ENCODE results near the gene CYP19A1. TPM values are rescaled to one million over a fixed set of nuclear protein-coding genes. Genes with fewer than 3 reads are reported as not detected.

Gene CYP19A1
- polyA plus RNA-seq, 1 donor = 8.3 TPM

DNA sequence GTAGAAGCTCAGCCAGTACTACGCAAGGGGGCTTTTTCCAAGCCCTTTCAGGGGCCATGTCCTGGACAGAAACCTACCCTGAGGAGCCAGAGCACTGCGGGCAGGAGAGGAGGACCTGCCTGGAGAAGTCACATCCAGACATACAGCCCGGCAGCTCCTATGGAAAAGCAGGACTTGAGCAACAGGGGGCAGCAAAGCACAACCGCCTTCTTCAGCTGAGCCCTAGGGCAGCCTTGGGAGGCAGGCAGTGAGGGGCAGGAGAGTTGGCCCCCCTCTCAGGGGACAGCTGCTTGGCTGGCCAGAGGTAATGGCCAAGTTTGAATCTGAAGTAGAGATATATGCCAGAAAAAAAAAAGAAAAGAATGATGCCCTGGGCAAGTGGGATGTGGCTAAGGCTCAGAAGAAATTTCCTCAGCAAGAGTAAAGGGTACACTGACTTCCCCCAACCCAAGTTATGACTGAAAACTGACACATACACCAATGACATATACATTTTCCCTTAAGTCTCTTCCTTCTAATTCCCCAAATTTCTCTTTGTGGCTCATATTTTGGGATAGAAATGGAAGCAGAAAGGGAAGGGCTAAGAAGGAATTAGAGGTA lies 56.9 kb downstream of the CYP19A1 start:
- no peaks in the 10 kb centered on the region for H3K36me3 ChIP-seq (ENCODE audit: control insufficient read depth, insufficient read depth, low read length)
- no peaks in the 10 kb centered on the region for H3K9me3 ChIP-seq (ENCODE audit: control insufficient read depth, low read depth, low read length)
- DNase-seq = peak in 1 of 2 donors; percentile 41
- no peak overlapping the region for H3K27ac ChIP-seq (ENCODE audit: low read length)
- peaks cover 3% of the 10 kb centered on the region for H3K27me3 ChIP-seq (ENCODE audit: control insufficient read depth, insufficient read depth, low read length)
- no peak overlapping the region for H3K4me3 ChIP-seq (ENCODE audit: low read length)
- 100% methylated on average over 1 of the region's 4 CpGs for WGBS (ENCODE audit: insufficient coverage, low lambda C conversion rate)
- H3K4me1 ChIP-seq (ENCODE audit: control insufficient read depth, insufficient read depth, low read length) = peaks cover 1% of the 10 kb centered on the region

- Histone ChIP-seq H3K27me3 (ENCODE audit: control insufficient read depth, insufficient read depth, low read length) (peaks cover 3% of the 10 kb centered on the region), H3K4me1 (ENCODE audit: control insufficient read depth, insufficient read depth, low read length) (no peaks in the 10 kb centered on the region), H3K9me3 (ENCODE audit: control insufficient read depth, low read depth, low read length) (no peaks in the 10 kb centered on the region), H3K4me3 (ENCODE audit: low read length) (no peak overlapping the region), H3K27ac (ENCODE audit: low read length) (no peak overlapping the region), H3K36me3 (ENCODE audit: control insufficient read depth, insufficient read depth, low read length) (no peaks in the 10 kb centered on the region)
- no peak for DNase-seq
- no CpG with 5 or more reads among the region's 4 CpGs for WGBS (ENCODE audit: insufficient coverage, low lambda C conversion rate)
Observed at GRCh38 chr15:51280838-51281237, 57.6 kb downstream of the CYP19A1 start.

- no peaks in the 10 kb centered on the region for H3K4me1 ChIP-seq (ENCODE audit: control insufficient read depth, insufficient read depth, low read length)
- H3K9me3 ChIP-seq (ENCODE audit: control insufficient read depth, low read depth, low read length) = no peaks in the 10 kb centered on the region
- 100% methylated on average over 1 of the region's 1 CpG for WGBS (ENCODE audit: insufficient coverage, low lambda C conversion rate)
- no peaks in the 10 kb centered on the region for H3K36me3 ChIP-seq (ENCODE audit: control insufficient read depth, insufficient read depth, low read length)
- no peak overlapping the region for H3K4me3 ChIP-seq (ENCODE audit: low read length)
- peaks cover 7% of the 10 kb centered on the region for H3K27me3 ChIP-seq (ENCODE audit: control insufficient read depth, insufficient read depth, low read length)
- H3K27ac ChIP-seq (ENCODE audit: low read length) = no peak overlapping the region
- DNase-seq = no peak
Observed at GRCh38 chr15:51279391-51279790, 59.0 kb downstream of the CYP19A1 start.

- Histone ChIP-seq H3K4me1 (ENCODE audit: control insufficient read depth, insufficient read depth, low read length) (no peaks in the 10 kb centered on the region), H3K27me3 (ENCODE audit: control insufficient read depth, insufficient read depth, low read length) (peaks cover 13% of the 10 kb centered on the region), H3K27ac (ENCODE audit: low read length) (no peak overlapping the region), H3K9me3 (ENCODE audit: control insufficient read depth, low read depth, low read length) (no peaks in the 10 kb centered on the region), H3K4me3 (ENCODE audit: low read length) (no peak overlapping the region), H3K36me3 (ENCODE audit: control insufficient read depth, insufficient read depth, low read length) (no peaks in the 10 kb centered on the region)
- DNase-seq = no peak
- 80% methylated on average over 2 of the region's 3 CpGs for WGBS (ENCODE audit: insufficient coverage, low lambda C conversion rate)
Observed at GRCh38 chr15:51277101-51277500, 61.3 kb downstream of the CYP19A1 start.

- WGBS (ENCODE audit: insufficient coverage, low lambda C conversion rate) = no CpG with 5 or more reads among the region's 4 CpGs
- Histone ChIP-seq H3K4me3 (ENCODE audit: low read length) (no peak overlapping the region), H3K27me3 (ENCODE audit: control insufficient read depth, insufficient read depth, low read length) (peaks cover 15% of the 10 kb centered on the region), H3K9me3 (ENCODE audit: control insufficient read depth, low read depth, low read length) (no peaks in the 10 kb centered on the region), H3K36me3 (ENCODE audit: control insufficient read depth, insufficient read depth, low read length) (no peaks in the 10 kb centered on the region), H3K4me1 (ENCODE audit: control insufficient read depth, insufficient read depth, low read length) (no peaks in the 10 kb centered on the region), H3K27ac (ENCODE audit: low read length) (no peak overlapping the region)
- no peak for DNase-seq
Observed at GRCh38 chr15:51274956-51275355, 63.4 kb downstream of the CYP19A1 start.

DNA sequence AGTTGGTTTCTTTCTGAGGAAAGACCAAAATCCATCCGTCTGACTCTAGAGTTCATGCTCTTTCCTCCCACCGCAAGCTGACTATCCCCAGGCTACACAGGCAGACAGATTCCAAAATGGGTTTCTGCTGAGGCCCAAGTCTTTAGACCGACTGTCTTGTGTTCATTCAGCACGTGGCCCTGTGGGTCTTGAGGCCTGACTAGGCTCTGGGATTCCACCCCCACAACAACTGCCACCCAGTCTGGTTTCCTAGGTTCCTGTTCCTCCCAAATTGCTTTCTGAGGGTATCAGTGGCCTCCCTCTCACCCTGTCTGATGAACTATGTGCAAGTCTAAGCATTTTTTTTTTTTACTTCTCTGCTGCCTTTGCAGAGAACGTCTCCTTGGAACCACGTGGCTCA lies 67.7 kb downstream of the CYP19A1 start:
- Histone ChIP-seq H3K27ac (ENCODE audit: low read length) (no peak overlapping the region), H3K4me3 (ENCODE audit: low read length) (no peak overlapping the region), H3K36me3 (ENCODE audit: control insufficient read depth, insufficient read depth, low read length) (no peaks in the 10 kb centered on the region), H3K9me3 (ENCODE audit: control insufficient read depth, low read depth, low read length) (no peaks in the 10 kb centered on the region), H3K27me3 (ENCODE audit: control insufficient read depth, insufficient read depth, low read length) (peaks cover 44% of the 10 kb centered on the region), H3K4me1 (ENCODE audit: control insufficient read depth, insufficient read depth, low read length) (peaks cover 4% of the 10 kb centered on the region)
- WGBS (ENCODE audit: insufficient coverage, low lambda C conversion rate) = no CpG with 5 or more reads among the region's 6 CpGs
- no peak for DNase-seq

DNA sequence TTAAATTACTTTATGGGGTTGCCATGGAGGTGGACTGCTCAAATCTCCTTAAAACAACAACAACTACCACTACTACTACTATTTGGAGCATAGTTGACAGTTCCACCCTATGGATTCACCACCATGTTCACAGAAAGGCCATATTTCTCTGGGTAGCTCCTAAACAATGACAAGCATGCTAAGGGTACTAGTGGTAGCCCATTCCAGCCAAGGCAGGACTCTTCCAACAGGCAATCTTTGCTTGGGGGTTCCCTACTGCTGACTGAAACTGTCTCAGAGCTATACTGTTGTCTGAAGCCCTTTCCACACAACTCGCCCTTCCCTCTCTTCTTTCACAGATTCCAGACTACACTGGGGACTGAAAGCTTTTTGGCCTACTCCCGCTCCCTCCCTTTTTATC lies 68.9 kb downstream of the CYP19A1 start:
- Histone ChIP-seq H3K36me3 (ENCODE audit: control insufficient read depth, insufficient read depth, low read length) (no peaks in the 10 kb centered on the region), H3K27ac (ENCODE audit: low read length) (no peak overlapping the region), H3K9me3 (ENCODE audit: control insufficient read depth, low read depth, low read length) (no peaks in the 10 kb centered on the region), H3K4me3 (ENCODE audit: low read length) (no peak overlapping the region), H3K27me3 (ENCODE audit: control insufficient read depth, insufficient read depth, low read length) (peaks cover 48% of the 10 kb centered on the region), H3K4me1 (ENCODE audit: control insufficient read depth, insufficient read depth, low read length) (peaks cover 4% of the 10 kb centered on the region)
- WGBS (ENCODE audit: insufficient coverage, low lambda C conversion rate) = 94% methylated on average over 2 of the region's 2 CpGs
- no peak for DNase-seq

GRCh38 chr15:51267703-51268083 lies 70.7 kb downstream of the CYP19A1 start:
- WGBS (ENCODE audit: insufficient coverage, low lambda C conversion rate) = 0% methylated on average over 1 of the region's 11 CpGs
- H3K9me3 ChIP-seq (ENCODE audit: control insufficient read depth, low read depth, low read length) = no peaks in the 10 kb centered on the region
- DNase-seq = peak in 1 of 2 donors; percentile 41

DNA sequence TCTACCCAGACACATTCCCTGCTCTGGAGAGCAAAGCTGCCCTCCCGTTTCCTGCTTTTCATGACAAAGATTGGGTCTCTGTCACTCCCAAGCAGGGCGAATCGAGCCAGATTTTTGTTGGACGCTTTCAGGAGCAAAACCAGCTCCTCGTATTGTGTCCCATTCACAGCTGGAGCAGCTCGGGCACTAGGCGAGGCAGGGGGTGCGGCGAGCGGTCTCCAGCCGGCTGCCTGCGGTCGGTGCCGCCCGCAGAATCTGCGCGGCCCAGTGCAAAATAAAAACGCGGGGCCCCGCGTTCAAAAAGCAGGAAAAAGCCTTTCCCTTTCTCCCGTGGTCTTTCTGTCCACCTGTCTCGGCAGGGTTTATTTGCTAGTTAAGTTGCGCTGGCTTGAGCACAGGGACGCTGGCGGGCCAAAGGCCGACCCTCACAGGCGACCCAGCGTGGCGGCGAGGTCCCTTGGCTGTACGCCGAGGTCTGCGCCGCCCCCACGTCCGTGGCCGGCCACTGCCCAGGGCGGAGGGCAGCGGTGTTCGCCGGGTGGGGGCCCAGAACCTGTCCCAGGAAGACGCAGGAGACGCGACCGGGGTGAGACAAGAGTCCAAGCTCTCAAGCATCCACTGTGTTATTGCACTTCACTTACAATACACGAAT lies 71.2 kb downstream of the CYP19A1 start:
- Histone ChIP-seq H3K27ac (ENCODE audit: low read length) (no peak overlapping the region), H3K4me3 (ENCODE audit: low read length) (peak overlapping the region; percentile 29), H3K36me3 (ENCODE audit: control insufficient read depth, insufficient read depth, low read length) (no peaks in the 10 kb centered on the region), H3K4me1 (ENCODE audit: control insufficient read depth, insufficient read depth, low read length) (peaks cover 4% of the 10 kb centered on the region), H3K27me3 (ENCODE audit: control insufficient read depth, insufficient read depth, low read length) (peaks cover 49% of the 10 kb centered on the region), H3K9me3 (ENCODE audit: control insufficient read depth, low read depth, low read length) (peaks cover 3% of the 10 kb centered on the region)
- DNase-seq = peak in 1 of 2 donors; percentile 32
- no CpG with 5 or more reads among the region's 47 CpGs for WGBS (ENCODE audit: insufficient coverage, low lambda C conversion rate)

More at GRCh38 chr15:51267703-51268083, 70.7 kb downstream of the CYP19A1 start:
- peaks cover 4% of the 10 kb centered on the region for H3K4me1 ChIP-seq (ENCODE audit: control insufficient read depth, insufficient read depth, low read length)
- H3K27ac ChIP-seq (ENCODE audit: low read length) = no peak overlapping the region
- peaks cover 51% of the 10 kb centered on the region for H3K27me3 ChIP-seq (ENCODE audit: control insufficient read depth, insufficient read depth, low read length)
- H3K4me3 ChIP-seq (ENCODE audit: low read length) = peak overlapping the region; percentile 29
- no peaks in the 10 kb centered on the region for H3K36me3 ChIP-seq (ENCODE audit: control insufficient read depth, insufficient read depth, low read length)

GRCh38 chr15:51266656-51267050 lies 71.7 kb downstream of the CYP19A1 start:
- WGBS (ENCODE audit: insufficient coverage, low lambda C conversion rate) = no CpG with 5 or more reads among the region's 9 CpGs
- peaks cover 45% of the 10 kb centered on the region for H3K27me3 ChIP-seq (ENCODE audit: control insufficient read depth, insufficient read depth, low read length)
- no peaks in the 10 kb centered on the region for H3K36me3 ChIP-seq (ENCODE audit: control insufficient read depth, insufficient read depth, low read length)
- H3K9me3 ChIP-seq (ENCODE audit: control insufficient read depth, low read depth, low read length) = peaks cover 3% of the 10 kb centered on the region
- no peak for DNase-seq
- H3K27ac ChIP-seq (ENCODE audit: low read length) = no peak overlapping the region
- peak overlapping the region; percentile 29 for H3K4me3 ChIP-seq (ENCODE audit: low read length)
- H3K4me1 ChIP-seq (ENCODE audit: control insufficient read depth, insufficient read depth, low read length) = peaks cover 4% of the 10 kb centered on the region
